ENCODE measurements around the gene HOXA10.

HOXA10 gene

GRCh38 chr7:27179030-27179429 is 4.9 kb upstream of the HOXA10 start:
- DNase-seq = peak; percentile 61

GRCh38 chr7:27178366-27178765 is 4.2 kb upstream of the HOXA10 start:
- peak; percentile 61 for DNase-seq

GRCh38 chr7:27177795-27178320 is 3.7 kb upstream of the HOXA10 start:
- DNase-seq = peak; percentile 48

GRCh38 chr7:27176962-27177794 is 3.1 kb upstream of the HOXA10 start:
- DNase-seq = peak; percentile 62

GRCh38 chr7:27176524-27176845 is 2.4 kb upstream of the HOXA10 start:
- DNase-seq = no peak

- peak; percentile 77 for DNase-seq
These were observed 1.8 kb upstream of the HOXA10 start for GRCh38 chr7:27175626-27176523.

GRCh38 chr7:27174874-27175625 is 930 bp upstream of the HOXA10 start:
- peak; percentile 83 for DNase-seq

GRCh38 chr7:27173511-27173955 is 587 bp downstream of the HOXA10 start:
- peak; percentile 66 for DNase-seq

- peak; percentile 87 for DNase-seq
These were observed 1.2 kb downstream of the HOXA10 start for GRCh38 chr7:27172823-27173510.

GRCh38 chr7:27172315-27172774 is 1.8 kb downstream of the HOXA10 start:
- DNase-seq = peak; percentile 69

- DNase-seq = peak; percentile 79
These were observed 2.3 kb downstream of the HOXA10 start for GRCh38 chr7:27171637-27172314.

GRCh38 chr7:27171325-27171636 is 2.8 kb downstream of the HOXA10 start:
- DNase-seq = peak; percentile 77

- DNase-seq = no peak
These were observed 3.4 kb downstream of the HOXA10 start for GRCh38 chr7:27170426-27171324.

- DNase-seq = peak; percentile 84
These were observed 4.3 kb downstream of the HOXA10 start for GRCh38 chr7:27169658-27170425.

GRCh38 chr7:27168265-27168947 is 5.7 kb downstream of the HOXA10 start:
- peak; percentile 87 for DNase-seq

- no peak for DNase-seq
These were observed 6.2 kb downstream of the HOXA10 start for GRCh38 chr7:27167916-27168264.

- DNase-seq = peak; percentile 79
These were observed 7.3 kb downstream of the HOXA10 start for GRCh38 chr7:27166531-27167505.

- peak; percentile 71 for DNase-seq
These were observed 8.1 kb downstream of the HOXA10 start for GRCh38 chr7:27165996-27166530.
